Brain microvascular endothelial cell (primary cell): Measurements from ENCODE around the gene MOCS3.

Source experiments
- DNase-seq: peaks from one replicate; pipeline ENCODE4 v3.0.0-alpha.2; 2020
- H3K27ac ChIP-seq: fragments of 250-450 bp; sonication (Bioruptor Pico); 2 replicates; pipeline ENCODE4 v1.5.1; 2020; ENCODE audit warnings: mild to moderate bottlenecking, moderate library complexity
- H3K27me3 ChIP-seq: fragments of 250-450 bp; sonication (Bioruptor Pico); replicated peaks from 2 replicates; pipeline ENCODE4 v1.5.1; 2020; ENCODE audit warnings: mild to moderate bottlenecking
- H3K36me3 ChIP-seq: fragments of 250-450 bp; sonication (Bioruptor Pico); replicated peaks from 2 replicates; pipeline ENCODE4 v1.5.1; 2020; ENCODE audit warnings: mild to moderate bottlenecking
- H3K4me3 ChIP-seq: 2 replicates; pipeline ENCODE4 v1.5.1; 2011; ENCODE audit warnings: low read depth, mild to moderate bottlenecking, control low read depth, low read length, moderate library complexity
- CTCF ChIP-seq: IDR thresholded peaks from 2 replicates; pipeline ENCODE4 v1.5.1; 2011; ENCODE audit warnings: low read depth, mild to moderate bottlenecking, moderate library complexity, low read length, control low read depth, inconsistent platforms; ENCODE audit errors: missing control alignments
- in situ Hi-C: cut with HindIII; loops from 2 replicates; pipeline ENCODE4 v1.10.0; 2017; ENCODE audit warnings: low sequenced_read_pairs, low pct_ligation_motif_present

The MOCS3 gene

DNA sequence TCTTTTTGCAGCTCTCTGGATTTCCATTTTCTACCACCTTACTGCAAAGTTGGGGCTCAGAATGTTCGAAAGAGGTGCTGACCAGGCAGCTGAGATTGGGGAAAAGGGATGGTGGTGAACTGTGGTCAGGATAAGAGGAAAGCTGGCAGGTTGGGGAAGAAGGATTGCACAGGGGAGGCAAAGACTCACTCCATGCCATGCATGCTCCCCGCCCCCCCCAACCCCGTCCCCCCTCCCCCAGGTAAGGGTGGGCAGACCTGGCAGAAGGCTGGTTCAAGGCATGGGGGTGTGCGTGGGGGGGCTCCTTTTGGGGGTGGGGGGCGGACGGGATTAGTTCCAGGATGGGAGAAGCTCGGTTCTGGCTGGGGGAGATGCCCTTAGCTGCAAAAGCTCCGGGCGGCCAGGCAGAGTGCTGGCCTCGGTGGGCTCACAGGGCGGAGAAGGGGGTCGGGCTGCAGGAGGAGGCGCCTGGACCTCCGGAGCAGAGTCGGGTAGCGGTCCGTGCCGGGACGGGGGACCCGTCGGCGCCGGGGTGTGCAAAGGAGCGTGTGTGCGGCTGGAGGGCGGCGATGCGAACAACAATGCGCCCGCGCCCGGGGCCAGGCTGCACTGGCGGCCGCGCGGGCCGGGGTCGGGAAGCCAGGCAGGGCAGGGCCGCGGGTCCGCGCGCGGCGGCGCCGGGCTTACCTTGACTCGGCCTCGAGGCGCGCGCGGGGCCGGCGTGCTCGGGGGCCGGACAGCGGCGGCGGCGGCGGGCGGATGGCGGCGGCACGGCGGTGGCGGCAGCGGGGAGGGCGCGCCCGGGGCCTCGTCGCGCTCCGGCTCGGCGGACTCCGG, 28.3 kb upstream of the MOCS3 start:
- Histone ChIP-seq H3K36me3 (peaks cover 19% of the 10 kb centered on the region), H3K4me3 (peak overlapping the region; percentile 85), H3K27me3 (no peaks in the 10 kb centered on the region), H3K27ac (peak overlapping the region; percentile 94)
- no peak for DNase-seq
- TF ChIP-seq CTCF, result no peak
- in situ Hi-C loops, result no loop called here

DNA sequence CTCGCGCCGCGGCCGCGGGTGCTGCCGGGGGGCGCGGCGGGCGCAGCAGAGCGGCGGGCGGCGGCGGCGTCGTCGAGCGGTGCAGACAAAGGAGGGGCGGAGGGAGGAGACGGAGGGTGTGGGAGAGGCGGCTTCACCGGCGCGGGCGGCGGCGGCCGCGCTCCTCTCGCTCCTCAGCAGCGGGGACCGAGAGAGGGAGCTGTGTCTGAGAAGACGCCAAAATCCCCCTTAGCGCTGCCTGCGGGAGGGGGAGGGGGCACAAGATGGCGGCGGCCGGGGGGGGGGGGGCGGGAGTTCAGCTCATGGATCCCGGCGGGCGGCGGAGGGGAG, 27.7 kb upstream of the MOCS3 start:
- H3K27ac ChIP-seq, result peak overlapping the region; percentile 94
- peaks cover 25% of the 10 kb centered on the region for H3K36me3 ChIP-seq
- DNase-seq, result no peak
- no peaks in the 10 kb centered on the region for H3K27me3 ChIP-seq
- peak; percentile 4 for TF ChIP-seq CTCF
- peak overlapping the region; percentile 67 for H3K4me3 ChIP-seq
- in situ Hi-C loops, result no loop called here

DNA sequence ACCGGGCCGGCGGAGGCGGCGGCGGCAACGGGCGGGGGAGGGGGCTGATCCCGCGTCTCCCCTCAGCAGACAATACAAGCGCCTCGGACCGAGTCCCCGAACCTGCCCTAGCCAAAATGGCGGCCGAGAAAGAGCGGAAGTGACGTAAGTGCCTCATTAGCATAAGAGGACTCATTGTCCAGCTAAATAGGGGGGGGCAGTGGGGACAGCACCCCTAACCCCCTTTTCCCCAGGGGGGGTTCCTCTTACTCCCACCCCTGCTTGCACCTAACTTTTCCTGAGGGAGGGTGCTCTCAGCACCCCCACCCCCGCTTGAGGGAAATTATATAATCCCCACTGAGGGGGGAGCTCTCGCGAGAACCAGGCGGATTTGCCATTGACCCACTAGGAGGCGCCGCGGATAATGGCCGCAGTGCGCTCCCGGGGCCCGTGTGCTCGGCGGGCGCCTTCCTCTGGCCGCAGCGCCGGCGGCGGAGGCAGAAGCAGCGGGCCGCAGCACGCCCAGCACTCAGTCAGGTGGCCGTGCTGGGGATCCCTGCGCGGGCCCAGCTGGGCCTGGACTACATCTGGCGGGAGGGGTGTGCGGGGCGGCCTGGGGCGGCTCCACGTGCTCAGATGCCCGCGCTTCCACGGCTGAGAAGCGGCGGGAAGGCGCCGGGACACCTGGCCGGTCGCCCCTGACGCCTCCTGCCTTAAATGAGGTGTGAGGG, 27.2 kb upstream of the MOCS3 start, which contains the start of gene ADNP:
Gene ADNP, minus strand, starts transcription at position 132 of the 710 bp plus-strand sequence. CDS start 27,441 bp downstream, outside the sequence.
- in situ Hi-C loops, result no loop called here
- peaks cover 27% of the 10 kb centered on the region for H3K36me3 ChIP-seq

GRCh38 chr20:50932016-50932485, 26.6 kb upstream of the MOCS3 start:
- Histone ChIP-seq H3K4me3 (peak overlapping the region; percentile 67), H3K36me3 (peaks cover 27% of the 10 kb centered on the region), H3K27me3 (no peaks in the 10 kb centered on the region), H3K27ac (peak overlapping the region; percentile 94)
- in situ Hi-C loops, result no loop called here
- no peak for DNase-seq
- no peak for TF ChIP-seq CTCF

More for the DNA sequence above, 27.2 kb upstream of the MOCS3 start, which contains the start of gene ADNP:
- Histone ChIP-seq H3K4me3 (peak within 1 kb of the TSS; percentile 85), H3K27me3 (no peaks in the 10 kb centered on the region), H3K27ac (peak within 1 kb of the TSS; percentile 94)
- DNase-seq, result peak; percentile 86
- peak; percentile 71 for TF ChIP-seq CTCF

- TF ChIP-seq CTCF, result no peak
- Histone ChIP-seq H3K4me3 (no peak overlapping the region), H3K27ac (no peak overlapping the region), H3K36me3 (peaks cover 27% of the 10 kb centered on the region), H3K27me3 (no peaks in the 10 kb centered on the region)
- in situ Hi-C loops, result no loop called here
- no peak for DNase-seq
Observed at GRCh38 chr20:50932691-50933280, 25.8 kb upstream of the MOCS3 start.
